HG03025 (cell line): ENCODE data around the gene CD14.
"Not testable (repeated sequence)": the region's sequence is repeated elsewhere in the genome, so short reads cannot be mapped to it uniquely, and the experiment has no call there.

ENCODE experiments used
- ATAC-seq: cut with Tn5 transposase; IDR thresholded peaks from one replicate; pipeline ENCODE4 v1.9.1; 2021; ENCODE audit warnings: mild to moderate bottlenecking, moderate library complexity; ENCODE audit not compliant: unreplicated experiment, low FRiP score

The CD14 gene

GRCh38 chr5:140635291-140636257 is 2.6 kb upstream of the CD14 start:
- ATAC-seq, result no peak

- no peak for ATAC-seq
These were observed 1.1 kb upstream of the CD14 start for GRCh38 chr5:140634103-140634502.

GRCh38 chr5:140633501-140633900 is 526 bp upstream of the CD14 start:
- ATAC-seq, result no peak

- peak; percentile 56 for ATAC-seq
These were observed 482 bp downstream of the CD14 start for GRCh38 chr5:140632366-140633020.

- peak; percentile 28 for ATAC-seq
These were observed 1.1 kb downstream of the CD14 start for GRCh38 chr5:140631831-140632365.

- no peak for ATAC-seq
These were observed 1.9 kb downstream of the CD14 start for GRCh38 chr5:140631036-140631417.

GRCh38 chr5:140630292-140631035 is 2.5 kb downstream of the CD14 start:
- no peak for ATAC-seq

GRCh38 chr5:140628711-140629110 is 4.3 kb downstream of the CD14 start:
- no peak for ATAC-seq

- ATAC-seq, result no peak
These were observed 5.0 kb downstream of the CD14 start for GRCh38 chr5:140627972-140628371.

- ATAC-seq, result not testable (repeated sequence)
These were observed 8.1 kb downstream of the CD14 start for GRCh38 chr5:140624886-140625285.

GRCh38 chr5:140623061-140623460 is 9.9 kb downstream of the CD14 start:
- ATAC-seq, result not testable (repeated sequence)

- ATAC-seq, result no peak
These were observed 10.7 kb downstream of the CD14 start for GRCh38 chr5:140622301-140622700.

GRCh38 chr5:140611020-140611521 is 21.9 kb downstream of the CD14 start:
- ATAC-seq, result no peak

- ATAC-seq, result no peak
These were observed 23.8 kb downstream of the CD14 start for GRCh38 chr5:140609126-140609525.

GRCh38 chr5:140608722-140609121 is 24.3 kb downstream of the CD14 start:
- ATAC-seq, result no peak

GRCh38 chr5:140607031-140607430 is 25.9 kb downstream of the CD14 start:
- no peak for ATAC-seq

GRCh38 chr5:140605879-140606278 is 27.1 kb downstream of the CD14 start:
- ATAC-seq, result no peak

GRCh38 chr5:140603734-140604133 is 29.2 kb downstream of the CD14 start:
- no peak for ATAC-seq

GRCh38 chr5:140603446-140603698 is 29.6 kb downstream of the CD14 start:
- ATAC-seq, result not testable (repeated sequence)

- ATAC-seq, result no peak
These were observed 30.8 kb downstream of the CD14 start for GRCh38 chr5:140602147-140602546.

GRCh38 chr5:140600096-140600495 is 32.9 kb downstream of the CD14 start:
- no peak for ATAC-seq
